Vagina (tissue), 2 donors: ENCODE results near the gene APBB2. TPM values are rescaled to one million over a fixed set of nuclear protein-coding genes. Genes with fewer than 3 reads are reported as not detected.

Source experiments
- DNase-seq, 2 donors: peaks; one replicate each; pipeline ENCODE4 v3.0.0-alpha.2; 2017; ENCODE audit errors: extremely low spot score in 2 of 2
- H3K27ac ChIP-seq: fragments of 200-600 bp; sonication (generic); one replicate; pipeline ENCODE4 v1.5.1; 2019
- H3K27me3 ChIP-seq: fragments of 200-600 bp; sonication (generic); one replicate; pipeline ENCODE4 v1.5.1; 2019
- H3K36me3 ChIP-seq, 2 donors: fragments of 200-600 bp; sonication (generic); one replicate each; pipeline ENCODE4 v1.5.1; 2017 to 2019
- H3K4me1 ChIP-seq: fragments of 200-600 bp; sonication (generic); one replicate; pipeline ENCODE4 v1.5.1; 2019
- H3K4me3 ChIP-seq, 2 donors: fragments of 200-600 bp; sonication (generic); 1 replicate in 1 of 2; 2 replicates in 1 of 2; pipeline ENCODE4 v1.5.1; 2016 to 2019
- H3K9me3 ChIP-seq: fragments of 200-600 bp; sonication (generic); one replicate; pipeline ENCODE4 v1.5.1; 2019
- CTCF ChIP-seq, 3 experiments: fragments of 450-650 bp in 2 of 3; fragments of 200-600 bp in 1 of 3; sonication (generic) in 1 of 3; IDR thresholded peaks; one replicate each; pipeline ENCODE4 v1.5.1; 2017 to 2019; ENCODE audit warnings: antibody characterized with exemption in 3 of 3, mild to moderate bottlenecking in 2 of 3, moderate library complexity in 2 of 3
- POLR2A ChIP-seq, 2 donors: fragments of 450-650 bp; IDR thresholded peaks; one replicate each; pipeline ENCODE4 v1.6.1; 2017; ENCODE audit warnings: antibody characterized with exemption in 2 of 2, mild to moderate bottlenecking in 2 of 2, moderate library complexity in 2 of 2
- POLR2AphosphoS5 ChIP-seq, 2 donors: sonication (generic); formaldehyde crosslinking; IDR thresholded peaks; one replicate each; pipeline ENCODE4 v1.9.0; 2017; ENCODE audit warnings: antibody characterized with exemption in 2 of 2, mild to moderate bottlenecking in 2 of 2, low read depth in 1 of 2; ENCODE audit not compliant: insufficient read depth in 1 of 2
- intact Hi-C: fragments of 100-400 bp; cut with DNase I; formaldehyde crosslinking; loops from one replicate; pipeline ENCODE4 v1.15.1; 2023
- total RNA-seq: library from RNA; depleted of rRNA; stranded (reverse); fragments of >200 nt; gene quantifications from one replicate; pipeline ENCODE4 v1.2.3, GENCODE V29; 2016

Gene APBB2
- total RNA-seq, 1 donor from 2014 or later: 68.8 TPM

- intact Hi-C loops: no loop called here
- no peak for TF ChIP-seq POLR2A (IDR thresholded peaks at IDR 0.05)
- TF ChIP-seq CTCF (IDR thresholded peaks at IDR 0.05): no peak
- no peak for TF ChIP-seq POLR2AphosphoS5 (IDR thresholded peaks at IDR 0.05; ENCODE audit: insufficient read depth in 1 of 2, low read depth in 1 of 2)
- Histone ChIP-seq H3K27me3 (no peaks in the 10 kb centered on the region), H3K4me3 (no peak overlapping the region), H3K4me1 (no peaks in the 10 kb centered on the region), H3K9me3 (no peaks in the 10 kb centered on the region), H3K27ac (no peak overlapping the region), H3K36me3 (peaks cover 0 to 38% of the 10 kb centered on the region in 2 donors)
- no peak for DNase-seq
Observed at GRCh38 chr4:40829586-40829985, 384.8 kb downstream of the APBB2 start.

- TF ChIP-seq POLR2AphosphoS5 (IDR thresholded peaks at IDR 0.05; ENCODE audit: insufficient read depth in 1 of 2, low read depth in 1 of 2) (no peak), CTCF (IDR thresholded peaks at IDR 0.05) (no peak), POLR2A (IDR thresholded peaks at IDR 0.05) (no peak)
- Histone ChIP-seq H3K27ac (no peak overlapping the region), H3K4me3 (no peak overlapping the region), H3K4me1 (no peaks in the 10 kb centered on the region), H3K36me3 (peaks cover 0 to 43% of the 10 kb centered on the region in 2 donors), H3K27me3 (no peaks in the 10 kb centered on the region), H3K9me3 (no peaks in the 10 kb centered on the region)
- intact Hi-C loops: no loop called here
- no peak for DNase-seq
Observed at GRCh38 chr4:40828661-40829060, 385.7 kb downstream of the APBB2 start.

GRCh38 chr4:40827758-40828157, 386.6 kb downstream of the APBB2 start:
- peaks cover 0 to 52% of the 10 kb centered on the region in 2 donors for H3K36me3 ChIP-seq

GRCh38 chr4:40826821-40827220, 387.5 kb downstream of the APBB2 start:
- Histone ChIP-seq H3K9me3 (no peaks in the 10 kb centered on the region), H3K4me3 (no peak overlapping the region), H3K27me3 (no peaks in the 10 kb centered on the region), H3K36me3 (peaks cover 0 to 58% of the 10 kb centered on the region in 2 donors), H3K27ac (no peak overlapping the region), H3K4me1 (no peaks in the 10 kb centered on the region)
- intact Hi-C loops: no loop called here
- TF ChIP-seq POLR2AphosphoS5 (IDR thresholded peaks at IDR 0.05; ENCODE audit: insufficient read depth in 1 of 2, low read depth in 1 of 2) (no peak), CTCF (IDR thresholded peaks at IDR 0.05) (no peak), POLR2A (IDR thresholded peaks at IDR 0.05) (no peak)
- no peak for DNase-seq

More at GRCh38 chr4:40827758-40828157, 386.6 kb downstream of the APBB2 start:
- Histone ChIP-seq H3K4me1 (no peaks in the 10 kb centered on the region), H3K9me3 (no peaks in the 10 kb centered on the region), H3K4me3 (no peak overlapping the region), H3K27ac (no peak overlapping the region), H3K27me3 (no peaks in the 10 kb centered on the region)
- no peak for DNase-seq
- intact Hi-C loops: no loop called here
- TF ChIP-seq POLR2A (IDR thresholded peaks at IDR 0.05) (no peak), POLR2AphosphoS5 (IDR thresholded peaks at IDR 0.05; ENCODE audit: insufficient read depth in 1 of 2, low read depth in 1 of 2) (no peak), CTCF (IDR thresholded peaks at IDR 0.05) (no peak)

- no peak for DNase-seq
- H3K27ac ChIP-seq: no peak overlapping the region
- no peaks in the 10 kb centered on the region for H3K4me1 ChIP-seq
- TF ChIP-seq POLR2AphosphoS5 (IDR thresholded peaks at IDR 0.05; ENCODE audit: insufficient read depth in 1 of 2, low read depth in 1 of 2) (no peak), POLR2A (IDR thresholded peaks at IDR 0.05) (no peak), CTCF (IDR thresholded peaks at IDR 0.05) (no peak)
- no peak overlapping the region for H3K4me3 ChIP-seq
- H3K36me3 ChIP-seq: peaks cover 0 to 64% of the 10 kb centered on the region in 2 donors
- no peaks in the 10 kb centered on the region for H3K9me3 ChIP-seq
- intact Hi-C loops: no loop called here
- H3K27me3 ChIP-seq: no peaks in the 10 kb centered on the region
Observed at GRCh38 chr4:40825014-40825838, 389.1 kb downstream of the APBB2 start.
